H9 (cell line): ENCODE results near the gene CHST15. TPM values are rescaled to one million over a fixed set of nuclear protein-coding genes. Genes with fewer than 3 reads are reported as not detected.

ENCODE experiments used
- DNase-seq: peaks from one replicate; pipeline ENCODE4 v3.0.0-alpha.2; 2017
- H2AFZ ChIP-seq: one replicate; pipeline ENCODE4 v1.6.1; 2013; ENCODE audit warnings: mild to moderate bottlenecking, low read length, control low read depth, moderate library complexity
- H2AK5ac ChIP-seq: 2 replicates; pipeline ENCODE4 v1.6.1; 2013; ENCODE audit warnings: low read length, control low read depth, mixed read lengths; ENCODE audit not compliant: insufficient read length
- H2BK120ac ChIP-seq: one replicate; pipeline ENCODE4 v1.6.1; 2013; ENCODE audit warnings: low read depth, mild to moderate bottlenecking, low read length, control low read depth, inconsistent platforms; ENCODE audit not compliant: poor library complexity, severe bottlenecking
- H2BK12ac ChIP-seq: 2 replicates; pipeline ENCODE4 v1.6.1; 2013; ENCODE audit warnings: low read length, control low read depth, mixed read lengths, low read depth; ENCODE audit not compliant: insufficient read length
- H2BK15ac ChIP-seq: 2 replicates; pipeline ENCODE4 v1.6.1; 2013; ENCODE audit warnings: low read depth, low read length, control low read depth
- H2BK20ac ChIP-seq: one replicate; pipeline ENCODE4 v1.6.1; 2013; ENCODE audit warnings: low read depth, mild to moderate bottlenecking, low read length, control low read depth, inconsistent platforms; ENCODE audit not compliant: poor library complexity, severe bottlenecking
- H2BK5ac ChIP-seq: 2 replicates; pipeline ENCODE4 v1.6.1; 2013; ENCODE audit warnings: low read length, control low read depth, mixed read lengths; ENCODE audit not compliant: insufficient read length
- H3K14ac ChIP-seq: 2 replicates; pipeline ENCODE4 v1.6.1; 2013; ENCODE audit warnings: low read length, control low read depth; ENCODE audit not compliant: insufficient read depth
- H3K18ac ChIP-seq: 2 replicates; pipeline ENCODE4 v1.6.1; 2013; ENCODE audit warnings: low read depth, mild to moderate bottlenecking, mixed read lengths, low read length, control low read depth; ENCODE audit not compliant: insufficient read length
- H3K23ac ChIP-seq: 2 replicates; pipeline ENCODE4 v1.6.1; 2013; ENCODE audit warnings: low read length, control low read depth, mixed read lengths, low read depth; ENCODE audit not compliant: insufficient read length
- H3K23me2 ChIP-seq: 2 replicates; pipeline ENCODE4 v1.6.1; 2013; ENCODE audit warnings: low read depth, mild to moderate bottlenecking, mixed read lengths, low read length, control low read depth; ENCODE audit not compliant: insufficient read length, poor library complexity, severe bottlenecking
- H3K27ac ChIP-seq: 2 replicates; pipeline ENCODE4 v1.5.1; 2013; ENCODE audit warnings: low read length, control low read depth, mixed read lengths, low read depth; ENCODE audit not compliant: insufficient read length
- H3K27me3 ChIP-seq: 2 replicates; pipeline ENCODE4 v1.6.1; 2013; ENCODE audit warnings: low read length, control low read depth, inconsistent platforms; ENCODE audit not compliant: insufficient read depth
- H3K4ac ChIP-seq: 2 replicates; pipeline ENCODE4 v1.6.1; 2013; ENCODE audit warnings: low read depth, mild to moderate bottlenecking, control low read depth, inconsistent platforms, low read length, moderate library complexity
- H3K4me1 ChIP-seq: 2 replicates; pipeline ENCODE4 v1.6.1; 2013; ENCODE audit warnings: low read length, control low read depth, inconsistent platforms; ENCODE audit not compliant: insufficient read depth
- H3K4me2 ChIP-seq: 2 replicates; pipeline ENCODE4 v1.6.1; 2013; ENCODE audit warnings: low read length, control low read depth, mixed read lengths; ENCODE audit not compliant: insufficient read length, insufficient read depth
- H3K56ac ChIP-seq: 2 replicates; pipeline ENCODE4 v1.6.1; 2013; ENCODE audit warnings: low read depth, mild to moderate bottlenecking, mixed read lengths, low read length, control low read depth; ENCODE audit not compliant: insufficient read length
- H3K79me1 ChIP-seq: 2 replicates; pipeline ENCODE4 v1.6.1; 2013; ENCODE audit warnings: low read depth, mild to moderate bottlenecking, moderate library complexity, low read length, control low read depth, inconsistent platforms; ENCODE audit not compliant: insufficient read depth, poor library complexity, severe bottlenecking
- H3K79me2 ChIP-seq: 2 replicates; pipeline ENCODE4 v1.6.1; 2013; ENCODE audit warnings: low read length, control low read depth, inconsistent platforms; ENCODE audit not compliant: insufficient read depth
- H3K9ac ChIP-seq: 2 replicates; pipeline ENCODE4 v1.6.1; 2013; ENCODE audit warnings: low read length, control low read depth, mixed read lengths; ENCODE audit not compliant: insufficient read length; ENCODE audit errors: extremely low read depth
- H3K9me3 ChIP-seq: one replicate; pipeline ENCODE4 v1.6.1; 2013; ENCODE audit warnings: low read depth, low read length, inconsistent platforms; ENCODE audit not compliant: control insufficient read depth
- H3T11ph ChIP-seq: one replicate; pipeline ENCODE4 v1.6.1; 2013; ENCODE audit warnings: mild to moderate bottlenecking, low read length, control low read depth, inconsistent platforms
- H4K20me1 ChIP-seq: one replicate; pipeline ENCODE4 v1.6.1; 2013; ENCODE audit not compliant: control insufficient read depth, insufficient read length, insufficient read depth
- H4K5ac ChIP-seq: 2 replicates; pipeline ENCODE4 v1.6.1; 2013; ENCODE audit warnings: low read depth, mild to moderate bottlenecking, mixed read lengths, low read length, control low read depth; ENCODE audit not compliant: insufficient read length
- H4K8ac ChIP-seq: replicated peaks from 2 replicates; pipeline ENCODE4 v1.6.1; 2013; ENCODE audit warnings: low read length, control low read depth, mixed read lengths, low read depth; ENCODE audit not compliant: insufficient read length
- H4K91ac ChIP-seq: 2 replicates; pipeline ENCODE4 v1.6.1; 2013; ENCODE audit warnings: low read depth, mild to moderate bottlenecking, moderate library complexity, mixed read lengths, low read length, control low read depth; ENCODE audit not compliant: insufficient read length
- H3K27ac Mint-ChIP-seq, 3 experiments: 2 replicates in 2 of 3; 3 replicates in 1 of 3; pipeline ENCODE4 v1.8.0; 2020 to 2021; ENCODE audit warnings: mixed read lengths in 3 of 3, mild to moderate bottlenecking in 1 of 3, moderate library complexity in 1 of 3
- H3K27me3 Mint-ChIP-seq: 2 replicates; pipeline ENCODE4 v1.8.0; 2021; ENCODE audit warnings: low read depth, mild to moderate bottlenecking, moderate library complexity, mixed read lengths
- H3K36me3 Mint-ChIP-seq, 3 experiments: 2 replicates in 2 of 3; 3 replicates in 1 of 3; pipeline ENCODE4 v1.8.0; 2020 to 2021; ENCODE audit warnings: low read depth in 3 of 3, mixed read lengths in 3 of 3; ENCODE audit not compliant: insufficient read depth in 1 of 3
- H3K4me1 Mint-ChIP-seq, 2 experiments: 2 replicates each; pipeline ENCODE4 v1.8.0; 2020; ENCODE audit warnings: mixed read lengths in 2 of 2
- H3K4me3 Mint-ChIP-seq, 2 experiments: 2 replicates in 1 of 2; 3 replicates in 1 of 2; pipeline ENCODE4 v1.8.0; 2020 to 2021; ENCODE audit warnings: mild to moderate bottlenecking in 2 of 2, mixed read lengths in 2 of 2, moderate library complexity in 1 of 2
- H3K9me3 Mint-ChIP-seq, 2 experiments: 2 replicates in 1 of 2; 3 replicates in 1 of 2; pipeline ENCODE4 v1.8.0; 2020; ENCODE audit warnings: mild to moderate bottlenecking in 2 of 2, mixed read lengths in 2 of 2, moderate library complexity in 1 of 2
- CTCF ChIP-seq: fragments of 200-600 bp; sonication (generic); conservative IDR thresholded peaks from 3 replicates; pipeline ENCODE4 v1.8.0; 2021; ENCODE audit warnings: antibody characterized with exemption, mild to moderate bottlenecking
- WGBS: extraction: QIAGEN DNeasy Blood & Tissue Kit; methylation state at CpG from one replicate; pipeline ENCODE4 v1.1.7; 2013; ENCODE audit warnings: missing lambda C conversion rate, low lambda C conversion rate, mixed read lengths; ENCODE audit not compliant: insufficient read length; ENCODE audit errors: extremely low coverage; 5-methylcytosine and 5-hydroxymethylcytosine counted together
- total RNA-seq: library from RNA; stranded (reverse); gene quantifications from 2 replicates; pipeline ENCODE4 v1.2.1, GENCODE V29; 2021

The CHST15 gene
- total RNA-seq, 1 experiment from 2014 or later = 8.7 TPM

- Histone ChIP-seq H4K20me1 (no peaks in the 10 kb centered on the region), H4K5ac (no peak overlapping the region), H2AK5ac (no peak overlapping the region), H2BK5ac (no peak overlapping the region), H3K4ac (no peak overlapping the region), H3K56ac (no peak overlapping the region), H3K23me2 (no peaks in the 10 kb centered on the region), H3T11ph (no peak overlapping the region), H2BK12ac (no peak overlapping the region), H4K8ac (no peak overlapping the region), H3K79me2 (no peaks in the 10 kb centered on the region), H3K27me3 (no peaks in the 10 kb centered on the region; the same call in 1 of the 2 replicates), H3K27ac (no peak overlapping the region), H3K23ac (no peak overlapping the region), H2BK20ac (no peak overlapping the region), H2BK120ac (no peak overlapping the region), H3K9me3 (no peaks in the 10 kb centered on the region), H3K79me1 (no peaks in the 10 kb centered on the region), H2AFZ (no peak overlapping the region), H3K18ac (no peak overlapping the region), H2BK15ac (no peak overlapping the region), H3K4me2 (no peak overlapping the region), H3K4me1 (no peaks in the 10 kb centered on the region), H3K9ac (no peak overlapping the region), H3K14ac (no peak overlapping the region), H4K91ac (no peak overlapping the region)
- no peaks in the 10 kb centered on the region for H3K36me3 Mint-ChIP-seq
- peaks cover 6% of the 10 kb centered on the region in 2 experiments; a peak in 3 of 4 replicates for H3K4me1 Mint-ChIP-seq
- H3K9me3 Mint-ChIP-seq = peaks cover 0 to 4% of the 10 kb centered on the region in 2 experiments; a peak in 2 of 5 replicates
- peaks cover 7% of the 10 kb centered on the region for H3K27me3 Mint-ChIP-seq
- no peak overlapping the region for H3K27ac Mint-ChIP-seq
- no peak overlapping the region for H3K4me3 Mint-ChIP-seq
- TF ChIP-seq CTCF = no peak
- no peak for DNase-seq
- WGBS = no CpG with 5 or more reads among the region's 6 CpGs
Measured at GRCh38 chr10:124142960-124143359, 49.6 kb upstream of the CHST15 start.
